SK-N-SH treated with all-trans-retinoic acid at 6 μM for 48 hours (cell line): ENCODE measurements around the gene RAB5A.

ENCODE experiments used
- ARNTL ChIP-seq: fragments of 450-650 bp; formaldehyde crosslinking; IDR thresholded peaks from 2 replicates; pipeline ENCODE4 v1.5.0; 2020; ENCODE audit warnings: low read depth, mild to moderate bottlenecking, moderate library complexity, borderline replicate concordance
- CREB5 ChIP-seq: fragments of 250-450 bp; sonication (Bioruptor Pico); IDR thresholded peaks from 2 replicates; pipeline ENCODE4 v1.5.1; 2020; ENCODE audit warnings: low read depth, mild to moderate bottlenecking, moderate library complexity
- PPARA ChIP-seq: fragments of 250-450 bp; sonication (Bioruptor Pico); IDR thresholded peaks from 2 replicates; pipeline ENCODE4 v1.5.0; 2020; ENCODE audit warnings: mild to moderate bottlenecking, borderline replicate concordance
- RARB ChIP-seq: fragments of 250-450 bp; sonication (Bioruptor Pico); IDR thresholded peaks from 2 replicates; pipeline ENCODE4 v1.8.0; 2021; ENCODE audit warnings: mild to moderate bottlenecking, moderate library complexity
- TCF4 ChIP-seq: fragments of 250-450 bp; sonication (Bioruptor Pico); IDR thresholded peaks from 2 replicates; pipeline ENCODE4 v1.8.0; 2021; ENCODE audit warnings: mild to moderate bottlenecking, moderate library complexity, borderline replicate concordance
- ZC3H10 ChIP-seq: fragments of 250-450 bp; sonication (Bioruptor Pico); IDR thresholded peaks from 2 replicates; pipeline ENCODE4 v1.5.1; 2021; ENCODE audit warnings: mild to moderate bottlenecking, moderate library complexity
- ZFP3 ChIP-seq: fragments of 250-450 bp; sonication (Bioruptor Pico); IDR thresholded peaks from 2 replicates; pipeline ENCODE4 v1.5.0; 2020; ENCODE audit warnings: mild to moderate bottlenecking, moderate library complexity
- TF ChIP-seq, protein P1 (sequence below): fragments of 250-450 bp; sonication (Bioruptor Pico); IDR thresholded peaks from 2 replicates; pipeline ENCODE4 v1.8.0; 2020; ENCODE audit warnings: mild to moderate bottlenecking, moderate library complexity, borderline replicate concordance

- TF ChIP-seq ZFP3 = no peak
- TF ChIP-seq, protein P1, sequence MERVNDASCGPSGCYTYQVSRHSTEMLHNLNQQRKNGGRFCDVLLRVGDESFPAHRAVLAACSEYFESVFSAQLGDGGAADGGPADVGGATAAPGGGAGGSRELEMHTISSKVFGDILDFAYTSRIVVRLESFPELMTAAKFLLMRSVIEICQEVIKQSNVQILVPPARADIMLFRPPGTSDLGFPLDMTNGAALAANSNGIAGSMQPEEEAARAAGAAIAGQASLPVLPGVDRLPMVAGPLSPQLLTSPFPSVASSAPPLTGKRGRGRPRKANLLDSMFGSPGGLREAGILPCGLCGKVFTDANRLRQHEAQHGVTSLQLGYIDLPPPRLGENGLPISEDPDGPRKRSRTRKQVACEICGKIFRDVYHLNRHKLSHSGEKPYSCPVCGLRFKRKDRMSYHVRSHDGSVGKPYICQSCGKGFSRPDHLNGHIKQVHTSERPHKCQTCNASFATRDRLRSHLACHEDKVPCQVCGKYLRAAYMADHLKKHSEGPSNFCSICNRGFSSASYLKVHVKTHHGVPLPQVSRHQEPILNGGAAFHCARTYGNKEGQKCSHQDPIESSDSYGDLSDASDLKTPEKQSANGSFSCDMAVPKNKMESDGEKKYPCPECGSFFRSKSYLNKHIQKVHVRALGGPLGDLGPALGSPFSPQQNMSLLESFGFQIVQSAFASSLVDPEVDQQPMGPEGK (CRISPR knock-in tag) = no peak
- TF ChIP-seq CREB5 (CRISPR knock-in tag) = no peak
- TF ChIP-seq ARNTL (CRISPR knock-in tag) = no peak
- no peak for TF ChIP-seq ZC3H10 (CRISPR knock-in tag)
- no peak for TF ChIP-seq TCF4 (CRISPR knock-in tag)
- TF ChIP-seq PPARA (CRISPR knock-in tag) = no peak
- TF ChIP-seq RARB (CRISPR knock-in tag) = no peak
Observed at GRCh38 chr3:19932422-19932821, 14.5 kb upstream of the RAB5A start.
